C4-2B (cell line): ENCODE results near the gene RPS8.

ENCODE experiments used
- CTCF ChIP-seq: fragments of 450-650 bp; conservative IDR thresholded peaks from 2 replicates; pipeline ENCODE4 v1.5.1; 2017; ENCODE audit warnings: mild to moderate bottlenecking
- ZFX ChIP-seq: fragments of 450-650 bp; IDR thresholded peaks from 2 replicates; pipeline ENCODE4 v1.6.1; 2017

- TF ChIP-seq CTCF (no peak), ZFX (no peak)
These were observed 11.6 kb downstream of the RPS8 start for GRCh38 chr1:44786841-44787426.
